ENCODE results near the gene PSENEN.

The PSENEN gene

GRCh38 chr19:35743640-35744429 is 1.6 kb upstream of the PSENEN start:
- Mint-ChIP-seq H3K36me3 (peaks cover 34 to 51% of the 10 kb centered on the region in 2 donors), H3K9me3 (peaks cover 0 to 1% of the 10 kb centered on the region in 2 donors), H3K4me1 (peaks cover 33 to 68% of the 10 kb centered on the region in 2 donors), H3K27ac (peak overlapping the region; percentile 100), H3K4me3 (peak overlapping the region; percentile 96 to 98), H3K27me3 (no peaks in the 10 kb centered on the region)
- DNase-seq: no peak
- ATAC-seq (replicated peaks): no peak

- DNase-seq: peak; percentile 92
- Mint-ChIP-seq H3K36me3 (peaks cover 33 to 43% of the 10 kb centered on the region in 2 donors), H3K4me3 (peak overlapping the region; percentile 96 to 98), H3K9me3 (peaks cover 0 to 1% of the 10 kb centered on the region in 2 donors), H3K4me1 (peaks cover 32 to 68% of the 10 kb centered on the region in 2 donors), H3K27ac (peak overlapping the region; percentile 100), H3K27me3 (no peaks in the 10 kb centered on the region)
- ATAC-seq (replicated peaks): peak; percentile 52 to 58
These were observed 772 bp upstream of the PSENEN start for GRCh38 chr19:35744430-35745327.

GRCh38 chr19:35746087-35746462 is 624 bp downstream of the PSENEN start:
- H3K27ac Mint-ChIP-seq: peak overlapping the region; percentile 100

GRCh38 chr19:35746531-35746930 is 1.1 kb downstream of the PSENEN start:
- ATAC-seq (replicated peaks) (no peak), DNase-seq (no peak)
- H3K9me3 Mint-ChIP-seq: peaks cover 0 to 1% of the 10 kb centered on the region in 2 donors
- peak overlapping the region; percentile 96 to 98 for H3K4me3 Mint-ChIP-seq
- no peaks in the 10 kb centered on the region for H3K27me3 Mint-ChIP-seq
- peaks cover 31 to 65% of the 10 kb centered on the region in 2 donors for H3K4me1 Mint-ChIP-seq
- peak overlapping the region; percentile 100 for H3K27ac Mint-ChIP-seq
- H3K36me3 Mint-ChIP-seq: peaks cover 24 to 32% of the 10 kb centered on the region in 2 donors

More at GRCh38 chr19:35746087-35746462, 624 bp downstream of the PSENEN start:
- peaks cover 31 to 65% of the 10 kb centered on the region in 2 donors for H3K4me1 Mint-ChIP-seq
- DNase-seq (no peak), ATAC-seq (replicated peaks) (no peak)
- H3K36me3 Mint-ChIP-seq: peaks cover 25 to 33% of the 10 kb centered on the region in 2 donors
- H3K4me3 Mint-ChIP-seq: peak overlapping the region; percentile 96 to 98
- H3K27me3 Mint-ChIP-seq: no peaks in the 10 kb centered on the region
- H3K9me3 Mint-ChIP-seq: peaks cover 0 to 1% of the 10 kb centered on the region in 2 donors

- H3K4me1 Mint-ChIP-seq: peaks cover 22 to 51% of the 10 kb centered on the region in 2 donors
- H3K36me3 Mint-ChIP-seq: peaks cover 19 to 36% of the 10 kb centered on the region in 2 donors
- peak within 1 kb of the TSS; percentile 95 to 97 for H3K4me3 Mint-ChIP-seq
- peaks cover 0 to 1% of the 10 kb centered on the region in 2 donors for H3K9me3 Mint-ChIP-seq
- H3K27ac Mint-ChIP-seq: peak within 1 kb of the TSS; percentile 97
- H3K27me3 Mint-ChIP-seq: no peaks in the 10 kb centered on the region
- DNase-seq: peak; percentile 98
- ATAC-seq (replicated peaks): peak; percentile 73 to 76
These were observed 2.9 kb downstream of the PSENEN start, which contains the start of gene LIN37 for GRCh38 chr19:35748106-35749020. TSS of gene LIN37 (plus strand) at chr19:35748576. CDS start at chr19:35748725, 149 bp downstream.

GRCh38 chr19:35750167-35750566 is 4.7 kb downstream of the PSENEN start:
- peak overlapping the region in 1 of 2 donors; percentile 11 for H3K4me3 Mint-ChIP-seq
- no peak for ATAC-seq (replicated peaks)
- no peak overlapping the region for H3K27ac Mint-ChIP-seq
- H3K4me1 Mint-ChIP-seq: peaks cover 21 to 44% of the 10 kb centered on the region in 2 donors
- no peak for DNase-seq
- peaks cover 10 to 12% of the 10 kb centered on the region in 2 donors for H3K27me3 Mint-ChIP-seq
- H3K36me3 Mint-ChIP-seq: peaks cover 28 to 41% of the 10 kb centered on the region in 2 donors
- peaks cover 0 to 1% of the 10 kb centered on the region in 2 donors for H3K9me3 Mint-ChIP-seq

GRCh38 chr19:35751839-35752745 is 6.6 kb downstream of the PSENEN start:
- no peak for DNase-seq
- Mint-ChIP-seq H3K36me3 (peaks cover 35 to 43% of the 10 kb centered on the region in 2 donors), H3K9me3 (peaks cover 0 to 1% of the 10 kb centered on the region in 2 donors), H3K27me3 (peaks cover 20 to 22% of the 10 kb centered on the region in 2 donors), H3K27ac (no peak overlapping the region), H3K4me1 (peaks cover 23 to 46% of the 10 kb centered on the region in 2 donors), H3K4me3 (no peak overlapping the region)
- no peak for ATAC-seq (replicated peaks)

GRCh38 chr19:35752746-35753350 is 7.4 kb downstream of the PSENEN start:
- H3K27ac Mint-ChIP-seq: no peak overlapping the region
- H3K36me3 Mint-ChIP-seq: peaks cover 34 to 41% of the 10 kb centered on the region in 2 donors
- no peak for DNase-seq
- peaks cover 24 to 48% of the 10 kb centered on the region in 2 donors for H3K4me1 Mint-ChIP-seq
- peaks cover 20 to 22% of the 10 kb centered on the region in 2 donors for H3K27me3 Mint-ChIP-seq
- ATAC-seq (replicated peaks): no peak
- H3K4me3 Mint-ChIP-seq: no peak overlapping the region
- H3K9me3 Mint-ChIP-seq: peaks cover 0 to under 1% of the 10 kb centered on the region in 2 donors

GRCh38 chr19:35753634-35754369 is 8.4 kb downstream of the PSENEN start:
- DNase-seq: no peak
- no peak for ATAC-seq (replicated peaks)
- Mint-ChIP-seq H3K4me1 (peaks cover 22 to 45% of the 10 kb centered on the region in 2 donors), H3K36me3 (peaks cover 33 to 38% of the 10 kb centered on the region in 2 donors), H3K9me3 (no peaks in the 10 kb centered on the region), H3K27me3 (peaks cover 20 to 22% of the 10 kb centered on the region in 2 donors), H3K4me3 (no peak overlapping the region), H3K27ac (no peak overlapping the region)

- ATAC-seq (replicated peaks): no peak
- peaks cover 33 to 43% of the 10 kb centered on the region in 2 donors for H3K36me3 Mint-ChIP-seq
- H3K4me3 Mint-ChIP-seq: no peak overlapping the region
These were observed 9.1 kb downstream of the PSENEN start for GRCh38 chr19:35754370-35755130.

GRCh38 chr19:35755131-35755549 is 9.7 kb downstream of the PSENEN start:
- ATAC-seq (replicated peaks): no peak
- Mint-ChIP-seq H3K4me1 (peaks cover 25 to 42% of the 10 kb centered on the region in 2 donors), H3K36me3 (peaks cover 33 to 46% of the 10 kb centered on the region in 2 donors), H3K9me3 (no peaks in the 10 kb centered on the region), H3K27me3 (peaks cover 20 to 22% of the 10 kb centered on the region in 2 donors), H3K27ac (no peak overlapping the region), H3K4me3 (peak overlapping the region; percentile 48 to 67)
- DNase-seq: no peak

More at GRCh38 chr19:35754370-35755130, 9.1 kb downstream of the PSENEN start:
- no peak for DNase-seq
- peaks cover 20 to 22% of the 10 kb centered on the region in 2 donors for H3K27me3 Mint-ChIP-seq
- H3K4me1 Mint-ChIP-seq: peaks cover 25 to 45% of the 10 kb centered on the region in 2 donors
- no peak overlapping the region for H3K27ac Mint-ChIP-seq
- H3K9me3 Mint-ChIP-seq: no peaks in the 10 kb centered on the region
